ENCODE measurements around the gene CD72.
"Not testable (repeated sequence)": the region's sequence is repeated elsewhere in the genome, so short reads cannot be mapped to it uniquely, and the experiment has no call there.

CD72 gene

GRCh38 chr9:35649431-35650340 lies 31.5 kb upstream of the CD72 start:
- DNase-seq (ENCODE audit: low read depth), result no peak

GRCh38 chr9:35646533-35647265 lies 28.5 kb upstream of the CD72 start:
- no peak for DNase-seq (ENCODE audit: low read depth)

- no peak for DNase-seq (ENCODE audit: low read depth)
These were observed 27.9 kb upstream of the CD72 start for GRCh38 chr9:35646153-35646532.

- DNase-seq (ENCODE audit: low read depth), result not testable (repeated sequence)
These were observed 27.5 kb upstream of the CD72 start for GRCh38 chr9:35645736-35646135.

- DNase-seq (ENCODE audit: low read depth), result no peak
These were observed 24.8 kb upstream of the CD72 start for GRCh38 chr9:35643046-35643445.

GRCh38 chr9:35641478-35641877 lies 23.3 kb upstream of the CD72 start:
- DNase-seq (ENCODE audit: low read depth), result not testable (repeated sequence)

GRCh38 chr9:35640431-35640830 lies 22.2 kb upstream of the CD72 start:
- DNase-seq (ENCODE audit: low read depth), result not testable (repeated sequence)

- DNase-seq (ENCODE audit: low read depth), result no peak
These were observed 21.4 kb upstream of the CD72 start for GRCh38 chr9:35639631-35640030.

GRCh38 chr9:35639225-35639624 lies 21.0 kb upstream of the CD72 start:
- DNase-seq (ENCODE audit: low read depth), result not testable (repeated sequence)

- not testable (repeated sequence) for DNase-seq (ENCODE audit: low read depth)
These were observed 20.5 kb upstream of the CD72 start for GRCh38 chr9:35638751-35639150.

GRCh38 chr9:35637427-35637955 lies 19.3 kb upstream of the CD72 start:
- not testable (repeated sequence) for DNase-seq (ENCODE audit: low read depth)

GRCh38 chr9:35636877-35637246 lies 18.6 kb upstream of the CD72 start:
- not testable (repeated sequence) for DNase-seq (ENCODE audit: low read depth)

- DNase-seq (ENCODE audit: low read depth), result no peak
These were observed 18.1 kb upstream of the CD72 start for GRCh38 chr9:35636135-35636876.

GRCh38 chr9:35635730-35636129 lies 17.5 kb upstream of the CD72 start:
- DNase-seq (ENCODE audit: low read depth), result no peak

GRCh38 chr9:35629597-35629996 lies 11.4 kb upstream of the CD72 start:
- DNase-seq (ENCODE audit: low read depth), result no peak

- DNase-seq (ENCODE audit: low read depth), result no peak
These were observed 10.3 kb upstream of the CD72 start for GRCh38 chr9:35628389-35628991.

- DNase-seq (ENCODE audit: low read depth), result no peak
These were observed 9.4 kb upstream of the CD72 start for GRCh38 chr9:35627575-35627974.

- no peak for DNase-seq (ENCODE audit: low read depth)
These were observed 1.6 kb upstream of the CD72 start for GRCh38 chr9:35619800-35620158.

- no peak for DNase-seq (ENCODE audit: low read depth)
These were observed 914 bp upstream of the CD72 start for GRCh38 chr9:35618854-35619799.

GRCh38 chr9:35617548-35617947 lies 665 bp downstream of the CD72 start:
- no peak for DNase-seq (ENCODE audit: low read depth)

Data from GM04504 (cell line).